Neutrophil (primary cell): ENCODE data around the gene IL17C.

Experiments
- H3K27ac ChIP-seq: fragments of 200-600 bp; sonication (generic); 2 replicates; pipeline ENCODE4 v1.5.1; 2016; ENCODE audit warnings: mild to moderate bottlenecking, moderate library complexity
- H3K27me3 ChIP-seq: fragments of 200-600 bp; sonication (generic); 2 replicates; pipeline ENCODE4 v1.6.0; 2016; ENCODE audit warnings: mild to moderate bottlenecking
- H3K36me3 ChIP-seq: fragments of 200-600 bp; sonication (generic); 2 replicates; pipeline ENCODE4 v1.5.1; 2017
- H3K4me1 ChIP-seq, 2 experiments: fragments of 200-600 bp in 1 of 2; sonication (generic) in 1 of 2; 1 replicate in 1 of 2; 2 replicates in 1 of 2; pipeline versions ENCODE4 v1.5.1 to v1.6.1; 2013 to 2016; ENCODE audit warnings: low read depth in 1 of 2, low read length in 1 of 2, mild to moderate bottlenecking in 1 of 2, moderate library complexity in 1 of 2; ENCODE audit not compliant: control insufficient read depth in 1 of 2, insufficient read depth in 1 of 2
- H3K4me3 ChIP-seq, 2 experiments: fragments of 200-600 bp in 1 of 2; sonication (generic) in 1 of 2; 1 replicate in 1 of 2; 2 replicates in 1 of 2; pipeline ENCODE4 v1.5.1; 2013 to 2016; ENCODE audit warnings: low read depth in 1 of 2, low read length in 1 of 2, mild to moderate bottlenecking in 1 of 2, moderate library complexity in 1 of 2
- H3K9me3 ChIP-seq: fragments of 200-600 bp; sonication (generic); 2 replicates; pipeline ENCODE4 v1.5.1; 2016
- TF ChIP-seq, protein P1 (sequence below): fragments of 200-600 bp; sonication (generic); IDR thresholded peaks from 2 replicates; pipeline ENCODE4 v1.5.1; 2016; ENCODE audit warnings: antibody characterized with exemption

IL17C gene

DNA sequence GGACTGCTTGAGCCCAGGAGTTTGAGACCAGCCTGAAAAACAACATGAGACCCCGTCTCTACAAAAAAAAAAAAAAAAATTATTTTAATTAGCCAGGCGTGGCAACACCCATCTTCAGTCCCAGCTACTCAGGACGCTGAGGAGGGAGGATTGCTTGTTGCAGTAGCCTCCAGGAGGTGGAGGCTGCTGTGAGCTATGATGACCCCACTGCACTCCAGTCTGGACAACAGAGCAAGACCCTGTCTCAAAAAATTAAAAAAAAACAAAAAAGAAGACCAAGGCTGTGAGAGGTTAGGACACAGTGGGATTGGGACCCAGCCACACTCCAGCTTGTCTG, 49.3 kb downstream of the IL17C start:
- Histone ChIP-seq H3K9me3 (no peaks in the 10 kb centered on the region), H3K36me3 (no peaks in the 10 kb centered on the region), H3K4me1 (peaks cover 56 to 79% of the 10 kb centered on the region in 2 experiments), H3K27ac (no peak overlapping the region), H3K27me3 (peaks cover 16% of the 10 kb centered on the region), H3K4me3 (no peak overlapping the region)
- TF ChIP-seq, protein P1, sequence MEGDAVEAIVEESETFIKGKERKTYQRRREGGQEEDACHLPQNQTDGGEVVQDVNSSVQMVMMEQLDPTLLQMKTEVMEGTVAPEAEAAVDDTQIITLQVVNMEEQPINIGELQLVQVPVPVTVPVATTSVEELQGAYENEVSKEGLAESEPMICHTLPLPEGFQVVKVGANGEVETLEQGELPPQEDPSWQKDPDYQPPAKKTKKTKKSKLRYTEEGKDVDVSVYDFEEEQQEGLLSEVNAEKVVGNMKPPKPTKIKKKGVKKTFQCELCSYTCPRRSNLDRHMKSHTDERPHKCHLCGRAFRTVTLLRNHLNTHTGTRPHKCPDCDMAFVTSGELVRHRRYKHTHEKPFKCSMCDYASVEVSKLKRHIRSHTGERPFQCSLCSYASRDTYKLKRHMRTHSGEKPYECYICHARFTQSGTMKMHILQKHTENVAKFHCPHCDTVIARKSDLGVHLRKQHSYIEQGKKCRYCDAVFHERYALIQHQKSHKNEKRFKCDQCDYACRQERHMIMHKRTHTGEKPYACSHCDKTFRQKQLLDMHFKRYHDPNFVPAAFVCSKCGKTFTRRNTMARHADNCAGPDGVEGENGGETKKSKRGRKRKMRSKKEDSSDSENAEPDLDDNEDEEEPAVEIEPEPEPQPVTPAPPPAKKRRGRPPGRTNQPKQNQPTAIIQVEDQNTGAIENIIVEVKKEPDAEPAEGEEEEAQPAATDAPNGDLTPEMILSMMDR: no peak

GRCh38 chr16:88688013-88688778, 49.8 kb downstream of the IL17C start:
- TF ChIP-seq, protein P1: no peak
- H3K27ac ChIP-seq: no peak overlapping the region
- no peak overlapping the region for H3K4me3 ChIP-seq
- H3K9me3 ChIP-seq: no peaks in the 10 kb centered on the region
- H3K27me3 ChIP-seq: peaks cover 16% of the 10 kb centered on the region
- peaks cover 61 to 79% of the 10 kb centered on the region in 2 experiments for H3K4me1 ChIP-seq
- no peaks in the 10 kb centered on the region for H3K36me3 ChIP-seq
